ENCODE measurements around the gene TNFRSF25.

DNA sequence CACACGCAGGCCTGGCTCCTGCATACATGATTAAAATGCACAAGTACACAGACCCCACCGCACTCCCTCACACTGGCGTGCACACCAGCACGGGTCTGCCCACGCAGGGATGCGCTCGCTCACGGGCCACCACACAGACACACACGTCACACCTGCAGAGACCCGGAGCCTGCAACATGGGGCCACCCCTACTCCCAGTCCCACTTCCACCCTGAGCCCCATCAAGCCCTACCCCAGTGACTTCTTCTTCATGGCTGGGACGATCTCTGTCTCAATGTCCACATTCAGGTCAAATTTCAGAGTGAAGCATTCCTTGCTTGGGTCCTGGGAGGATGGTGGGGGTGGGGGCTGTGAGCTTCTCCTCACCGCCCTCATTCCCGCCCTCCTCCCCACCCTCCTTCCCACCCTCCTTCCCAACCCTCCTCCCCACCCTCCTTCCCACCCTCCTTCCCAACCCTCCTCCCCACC is 8.9 kb upstream of the TNFRSF25 start:
- no peak for TF ChIP-seq EZH2 (IDR thresholded peaks at IDR 0.05)
- no peak for TF ChIP-seq POLR2AphosphoS5 (IDR thresholded peaks at IDR 0.05; ENCODE audit: borderline replicate concordance, low read depth, low read length)
- no peak for TF ChIP-seq FOXP2 (optimal IDR thresholded peaks at IDR 0.05; ENCODE audit: control extremely low read depth, extremely low read length, insufficient read depth)
